Coronary artery (tissue), 2 donors: ENCODE results near the gene NTNG1.

ENCODE experiments used
- DNase-seq: peaks from one replicate; pipeline ENCODE4 v3.0.0-alpha.2; 2017; ENCODE audit warnings: low spot score
- H3K27ac ChIP-seq, 2 donors: fragments of 200-600 bp; sonication (generic); one replicate each; pipeline ENCODE4 v1.5.1; 2016 to 2019
- H3K4me3 ChIP-seq: fragments of 200-600 bp; sonication (generic); 2 replicates; pipeline ENCODE4 v1.5.1; 2016; ENCODE audit warnings: mild to moderate bottlenecking, moderate library complexity
- TF ChIP-seq, protein P1 (sequence below): fragments of 200-600 bp; sonication (generic); IDR thresholded peaks from one replicate; pipeline ENCODE4 v1.5.1; 2019; ENCODE audit warnings: antibody characterized with exemption

Gene NTNG1

DNA sequence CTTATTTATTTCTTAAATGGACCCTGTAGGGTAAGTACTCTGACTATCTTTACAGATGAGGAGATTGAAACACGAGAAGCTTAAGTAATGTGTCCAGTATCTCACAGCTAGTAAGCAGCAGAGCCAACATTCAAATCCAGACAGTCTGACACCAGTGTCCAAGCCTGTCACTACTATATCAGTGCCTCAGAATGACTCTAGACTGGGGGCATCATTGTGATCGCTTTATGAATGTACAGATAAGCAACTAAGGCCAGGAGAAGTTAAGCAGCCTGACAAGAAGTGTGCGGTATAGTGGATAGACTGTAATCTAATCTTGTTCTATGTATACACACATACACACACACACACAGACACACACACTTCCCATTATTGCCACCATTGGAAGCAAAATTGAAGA lies 158.7 kb downstream of the NTNG1 start:
- no peak for DNase-seq

DNA sequence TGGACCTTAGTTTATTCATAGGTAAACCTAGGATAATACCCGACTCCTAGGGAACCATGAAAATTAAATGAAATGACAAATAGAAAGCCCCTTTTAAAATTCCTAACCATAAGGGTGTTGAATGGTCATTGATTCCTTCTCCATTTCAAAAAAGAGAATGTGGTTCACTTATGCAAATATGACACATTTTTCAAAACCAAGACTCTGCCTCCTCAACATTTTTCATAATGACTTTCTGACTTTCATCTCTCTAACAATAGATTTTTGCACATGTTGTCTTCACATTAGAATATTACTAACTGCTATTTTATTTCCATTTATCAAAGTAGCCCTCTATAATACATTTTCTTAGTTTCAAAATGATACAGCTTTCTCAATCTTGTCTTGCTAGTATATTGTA lies 169.1 kb downstream of the NTNG1 start:
- no peak overlapping the region for H3K4me3 ChIP-seq
- H3K27ac ChIP-seq, result no peak overlapping the region
- TF ChIP-seq, protein P1, sequence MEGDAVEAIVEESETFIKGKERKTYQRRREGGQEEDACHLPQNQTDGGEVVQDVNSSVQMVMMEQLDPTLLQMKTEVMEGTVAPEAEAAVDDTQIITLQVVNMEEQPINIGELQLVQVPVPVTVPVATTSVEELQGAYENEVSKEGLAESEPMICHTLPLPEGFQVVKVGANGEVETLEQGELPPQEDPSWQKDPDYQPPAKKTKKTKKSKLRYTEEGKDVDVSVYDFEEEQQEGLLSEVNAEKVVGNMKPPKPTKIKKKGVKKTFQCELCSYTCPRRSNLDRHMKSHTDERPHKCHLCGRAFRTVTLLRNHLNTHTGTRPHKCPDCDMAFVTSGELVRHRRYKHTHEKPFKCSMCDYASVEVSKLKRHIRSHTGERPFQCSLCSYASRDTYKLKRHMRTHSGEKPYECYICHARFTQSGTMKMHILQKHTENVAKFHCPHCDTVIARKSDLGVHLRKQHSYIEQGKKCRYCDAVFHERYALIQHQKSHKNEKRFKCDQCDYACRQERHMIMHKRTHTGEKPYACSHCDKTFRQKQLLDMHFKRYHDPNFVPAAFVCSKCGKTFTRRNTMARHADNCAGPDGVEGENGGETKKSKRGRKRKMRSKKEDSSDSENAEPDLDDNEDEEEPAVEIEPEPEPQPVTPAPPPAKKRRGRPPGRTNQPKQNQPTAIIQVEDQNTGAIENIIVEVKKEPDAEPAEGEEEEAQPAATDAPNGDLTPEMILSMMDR, result no peak
- no peak for DNase-seq

More for the DNA sequence above, 158.7 kb downstream of the NTNG1 start:
- Histone ChIP-seq H3K4me3 (no peak overlapping the region), H3K27ac (no peak overlapping the region)
- TF ChIP-seq, protein P1, result no peak

DNA sequence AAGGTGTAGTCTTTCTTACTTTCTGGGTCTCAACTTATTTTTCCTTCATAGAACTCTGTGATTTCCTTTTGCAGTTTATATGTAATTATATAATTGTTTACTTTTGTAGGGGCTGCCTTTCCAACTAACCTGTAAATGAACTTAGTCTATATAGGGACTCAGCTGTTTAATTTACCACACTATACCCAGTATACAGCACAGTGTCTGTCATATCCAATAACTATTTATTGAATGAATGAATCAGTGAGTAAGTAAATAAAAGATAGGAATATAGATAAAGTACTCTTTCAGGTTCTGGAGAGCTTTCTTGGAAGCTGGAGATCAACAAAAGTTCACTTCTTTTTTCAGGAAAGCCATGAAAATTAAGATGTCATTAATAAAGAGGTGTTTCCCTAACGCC lies 174.8 kb downstream of the NTNG1 start:
- DNase-seq, result no peak
- Histone ChIP-seq H3K4me3 (no peak overlapping the region), H3K27ac (no peak overlapping the region)
- TF ChIP-seq, protein P1, result no peak

- no peak overlapping the region for H3K4me3 ChIP-seq
- no peak overlapping the region for H3K27ac ChIP-seq
- TF ChIP-seq, protein P1, result no peak
- DNase-seq, result no peak
Observed at GRCh38 chr1:107318932-107319331, 178.1 kb downstream of the NTNG1 start.

DNA sequence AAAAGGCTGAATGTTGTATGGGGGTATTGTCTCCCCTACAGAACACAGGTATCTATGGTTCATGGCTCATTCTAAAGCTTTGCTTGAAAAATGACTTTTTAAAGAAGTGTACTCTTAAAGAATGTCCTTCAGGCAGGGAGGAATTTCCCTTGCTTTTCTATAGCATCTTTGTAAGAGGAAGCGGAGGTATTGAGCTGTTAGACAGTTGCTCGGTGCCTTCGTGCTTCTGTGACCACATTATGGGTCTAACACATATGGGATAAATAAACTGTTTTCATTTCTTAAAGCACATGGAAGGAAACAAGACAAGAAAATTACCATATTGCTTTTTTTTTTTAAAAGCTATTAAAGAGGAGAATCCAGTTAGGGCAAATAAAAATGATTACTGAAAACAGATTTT lies 182.9 kb downstream of the NTNG1 start:
- Histone ChIP-seq H3K27ac (no peak overlapping the region), H3K4me3 (no peak overlapping the region)
- no peak for DNase-seq
- TF ChIP-seq, protein P1, result no peak

DNA sequence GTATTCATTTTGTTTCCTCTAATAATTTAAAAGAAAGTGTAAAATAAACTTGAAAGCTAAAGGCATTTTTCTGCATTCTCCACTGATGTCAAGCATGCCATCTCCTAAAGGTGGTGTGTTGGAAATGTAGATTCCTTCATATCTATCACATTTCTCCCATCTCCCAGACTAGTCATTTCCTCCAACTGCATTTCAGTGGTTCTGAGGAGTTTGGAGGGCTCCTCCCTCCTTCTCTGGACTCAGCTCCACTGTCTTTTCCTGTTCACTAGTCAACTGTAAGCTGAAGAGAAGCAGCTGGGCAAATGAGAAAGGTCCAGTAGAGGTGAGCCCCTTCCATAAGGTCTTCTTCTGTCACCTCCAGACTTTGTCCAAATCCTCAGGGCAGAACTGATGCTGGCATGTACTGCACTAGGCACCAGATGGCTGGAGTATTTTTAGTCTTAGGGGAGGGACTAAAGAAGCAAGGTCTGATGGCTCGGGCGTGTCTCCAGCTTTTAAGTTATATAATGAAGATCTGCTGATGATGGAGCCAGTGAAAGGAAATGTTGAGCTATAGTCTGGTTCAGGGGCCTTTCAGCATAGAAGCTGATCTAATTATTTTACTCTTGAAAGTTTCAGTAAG lies 186.1 kb downstream of the NTNG1 start:
- Histone ChIP-seq H3K27ac (no peak overlapping the region), H3K4me3 (no peak overlapping the region)
- TF ChIP-seq, protein P1, result no peak
- DNase-seq, result no peak

DNA sequence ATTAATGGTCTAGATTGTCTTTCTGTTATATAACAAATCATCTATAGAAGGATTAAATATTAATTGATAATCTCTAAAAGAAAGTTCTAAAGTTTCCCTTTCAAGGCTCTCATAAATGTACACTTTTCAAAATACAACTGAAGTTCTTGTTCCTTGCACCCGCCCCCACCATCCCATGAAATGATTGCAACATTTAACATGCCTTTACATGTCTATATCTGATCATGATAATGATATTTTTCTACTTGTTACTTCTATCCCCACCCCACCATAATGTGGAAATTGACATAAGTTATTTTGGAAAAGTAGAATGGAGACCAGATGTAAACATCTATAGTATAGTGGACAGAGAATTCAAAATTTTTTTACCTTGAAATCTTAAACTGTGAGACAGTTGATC lies 186.6 kb downstream of the NTNG1 start:
- H3K4me3 ChIP-seq, result no peak overlapping the region
- no peak for DNase-seq
- no peak overlapping the region for H3K27ac ChIP-seq
- TF ChIP-seq, protein P1, result no peak
